Endometrium (tissue), 2 donors: ENCODE results near the gene HDHD5.
"Not testable (repeated sequence)": the region's sequence is repeated elsewhere in the genome, so short reads cannot be mapped to it uniquely, and the experiment has no call there.

ENCODE experiments used
- FAIRE-seq: peaks from 2 replicates; lab custom pipeline; 2012; peaks lifted over from hg19 to GRCh38; lab: Jason Lieb, UNC
- donor health status: control.
- donor health status: control.

Gene HDHD5

DNA sequence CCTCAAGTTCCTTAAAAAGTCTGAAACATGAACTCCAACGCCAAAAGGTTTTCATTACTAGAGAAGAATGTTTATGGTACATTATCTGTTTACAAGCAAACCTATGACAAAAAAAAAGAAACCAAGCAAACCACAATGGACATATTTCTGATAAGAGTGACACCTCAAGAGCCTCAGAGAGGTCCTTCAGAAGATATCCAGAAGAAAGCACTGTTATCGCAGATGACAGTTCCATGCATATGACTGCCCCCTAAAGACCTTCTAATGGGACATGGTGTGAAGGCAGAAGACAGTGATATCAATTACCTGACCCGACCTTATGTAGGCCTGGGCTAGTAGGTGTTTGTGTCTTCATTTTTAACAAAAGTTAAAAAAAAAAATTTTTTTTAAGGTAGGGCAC lies 3.1 kb downstream of the HDHD5 start:
- FAIRE-seq: no peak

DNA sequence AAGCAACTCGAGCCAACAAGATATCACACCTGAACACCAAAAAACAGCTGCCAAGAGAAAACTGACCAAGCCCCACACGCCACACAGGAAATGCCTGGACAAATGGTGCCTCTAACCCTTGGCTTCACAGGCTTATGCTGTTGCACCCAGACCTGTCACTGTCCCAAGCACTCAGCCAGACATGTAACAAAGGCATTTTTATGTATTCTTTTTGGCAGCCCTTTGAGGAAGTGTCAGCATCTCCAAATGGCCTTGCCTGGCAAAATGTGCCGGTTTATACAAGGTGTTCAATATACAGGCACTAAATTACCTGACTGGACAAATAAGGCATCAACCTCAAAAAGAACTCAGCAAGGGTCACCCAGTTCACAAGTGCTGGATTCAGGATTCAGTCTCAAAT lies 6.1 kb downstream of the HDHD5 start:
- FAIRE-seq: no peak

DNA sequence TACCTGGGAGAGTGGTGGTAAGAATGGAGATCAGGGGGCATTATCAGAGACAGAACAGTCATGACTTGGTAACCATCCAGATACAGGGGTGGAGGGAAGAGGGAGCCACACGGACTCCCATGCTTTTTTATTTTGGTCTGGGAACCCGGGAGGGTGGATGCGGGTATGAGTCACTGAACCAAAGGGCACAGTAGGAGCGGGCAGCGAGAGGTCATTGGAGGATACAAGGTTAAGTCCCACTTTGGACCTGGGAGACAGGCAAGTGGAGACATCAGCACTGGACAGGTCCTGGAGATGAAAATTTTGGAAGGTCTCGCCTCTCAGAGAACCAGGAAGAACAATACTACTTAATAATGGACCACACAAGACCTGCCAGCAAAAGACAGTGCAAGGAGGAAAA lies 6.7 kb downstream of the HDHD5 start:
- FAIRE-seq: no peak

DNA sequence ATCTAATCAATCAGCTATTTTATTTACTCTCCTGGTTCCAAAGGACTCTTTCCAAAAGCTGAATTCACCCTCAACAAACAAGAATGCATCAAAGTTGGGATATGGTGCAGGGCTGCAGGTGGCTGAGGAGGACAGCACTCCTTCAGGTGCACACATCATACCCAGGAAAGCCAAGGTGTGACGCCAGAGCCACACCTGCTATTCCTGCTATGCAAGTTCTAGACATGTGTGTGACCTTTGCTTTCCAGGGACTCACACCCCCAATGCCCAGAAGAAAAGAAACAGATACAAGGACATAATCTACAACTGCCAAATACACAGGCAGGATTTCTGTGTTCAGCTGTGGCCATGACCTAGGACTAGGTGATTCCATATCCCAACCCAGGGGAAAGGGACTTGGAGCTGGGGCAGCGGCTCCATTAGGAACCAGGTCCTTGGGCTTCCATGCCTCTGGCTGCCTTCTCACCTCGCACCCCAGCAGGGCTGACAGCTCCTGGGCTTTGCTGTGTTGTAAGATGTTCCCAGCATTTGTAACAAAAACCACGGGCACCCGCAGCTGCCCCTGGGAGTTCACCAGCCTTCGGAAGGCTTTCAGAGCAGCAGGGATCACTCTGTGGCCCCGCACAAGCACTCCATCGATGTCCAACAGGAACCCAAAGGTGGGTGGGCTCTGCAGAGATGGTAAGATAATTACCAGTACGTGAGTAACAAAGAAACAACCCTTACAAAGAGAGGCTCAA lies 9.8 kb downstream of the HDHD5 start:
- no peak for FAIRE-seq

DNA sequence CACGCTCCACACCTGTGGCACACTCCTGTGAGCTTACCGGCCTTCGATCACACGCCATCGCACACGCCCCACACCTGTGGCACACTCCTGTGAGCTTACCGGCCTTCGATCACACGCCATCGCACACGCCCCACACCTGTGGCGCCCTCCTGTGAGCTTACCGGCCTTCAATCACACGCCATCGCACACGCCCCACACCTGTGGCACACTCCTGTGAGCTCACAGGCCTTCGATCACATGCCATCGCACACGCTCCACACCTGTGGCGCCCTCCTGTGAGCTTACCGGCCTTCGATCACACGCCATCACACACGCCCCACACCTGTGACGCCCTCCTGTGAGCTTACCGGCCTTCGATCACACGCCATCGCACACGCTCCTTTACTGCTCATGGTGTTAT lies 11.6 kb downstream of the HDHD5 start:
- not testable (repeated sequence) for FAIRE-seq

DNA sequence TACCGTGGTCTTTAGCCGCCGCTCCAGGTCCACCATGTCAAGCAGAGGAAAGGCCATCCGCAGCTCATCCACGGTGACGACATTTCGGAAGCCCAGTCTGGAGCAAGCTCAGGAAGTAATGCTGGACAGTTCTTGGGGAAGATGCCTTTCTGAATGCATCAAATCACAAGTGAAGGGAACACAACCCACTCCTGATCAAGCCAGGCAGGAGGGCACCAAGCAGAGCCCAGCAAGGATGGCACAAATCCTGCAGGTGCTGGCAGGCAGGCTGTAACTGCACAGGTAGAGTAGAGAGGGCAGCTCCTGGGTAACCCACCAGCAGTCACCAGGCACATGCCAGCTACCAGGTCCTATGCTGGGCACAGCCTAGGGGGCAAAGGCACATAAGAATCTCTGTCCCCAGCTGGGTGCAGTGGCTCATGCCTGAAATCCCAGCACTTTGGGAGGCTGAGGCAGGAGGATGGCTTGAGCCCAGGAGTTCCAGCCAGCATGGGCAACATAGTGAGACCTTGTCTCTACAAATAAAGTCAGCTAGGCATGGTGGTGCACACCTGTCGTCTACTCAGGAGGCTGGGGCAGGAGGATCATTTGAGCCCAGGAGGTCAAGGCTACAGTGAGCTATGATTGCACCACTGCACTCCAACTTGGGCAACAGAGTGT lies 13.9 kb downstream of the HDHD5 start:
- FAIRE-seq: no peak

DNA sequence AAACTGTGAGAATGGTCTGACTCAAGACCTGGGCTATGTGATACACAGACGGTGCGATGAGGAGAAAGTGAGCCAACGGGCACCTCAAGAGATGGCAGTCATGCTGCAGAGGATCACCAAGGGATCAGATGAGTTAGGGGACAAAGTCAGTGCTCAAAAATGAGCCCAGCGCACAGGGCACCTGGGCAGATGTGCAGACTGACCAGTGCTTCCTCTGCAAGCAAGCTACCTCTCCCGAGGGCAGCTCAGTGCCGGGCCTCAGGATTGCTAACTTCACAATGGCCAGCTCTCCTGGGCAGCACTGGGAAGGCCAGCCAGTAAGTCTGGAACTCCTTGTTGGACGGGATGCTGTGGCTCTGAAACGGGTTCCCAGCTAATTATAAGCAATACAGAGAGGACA lies 15.3 kb downstream of the HDHD5 start:
- no peak for FAIRE-seq

DNA sequence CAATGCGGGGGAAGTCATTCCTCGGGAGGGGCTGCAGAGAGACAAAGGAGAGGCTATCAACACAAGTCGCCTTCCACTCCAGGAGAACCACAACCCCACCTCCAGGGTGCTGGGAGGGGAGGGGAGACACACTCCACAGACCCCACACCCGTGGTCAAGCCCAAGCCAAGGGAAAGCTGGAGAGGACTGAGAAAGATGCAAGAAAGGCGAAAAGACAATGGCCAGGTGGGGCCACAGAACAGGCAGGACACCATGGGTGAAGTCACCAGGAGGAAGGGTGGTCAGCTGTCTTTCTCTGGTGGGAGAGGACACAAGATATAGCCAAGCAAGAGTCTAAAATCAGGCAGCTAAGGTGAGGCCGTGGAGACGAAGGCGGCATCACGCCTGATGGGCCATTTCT lies 16.0 kb downstream of the HDHD5 start:
- no peak for FAIRE-seq

DNA sequence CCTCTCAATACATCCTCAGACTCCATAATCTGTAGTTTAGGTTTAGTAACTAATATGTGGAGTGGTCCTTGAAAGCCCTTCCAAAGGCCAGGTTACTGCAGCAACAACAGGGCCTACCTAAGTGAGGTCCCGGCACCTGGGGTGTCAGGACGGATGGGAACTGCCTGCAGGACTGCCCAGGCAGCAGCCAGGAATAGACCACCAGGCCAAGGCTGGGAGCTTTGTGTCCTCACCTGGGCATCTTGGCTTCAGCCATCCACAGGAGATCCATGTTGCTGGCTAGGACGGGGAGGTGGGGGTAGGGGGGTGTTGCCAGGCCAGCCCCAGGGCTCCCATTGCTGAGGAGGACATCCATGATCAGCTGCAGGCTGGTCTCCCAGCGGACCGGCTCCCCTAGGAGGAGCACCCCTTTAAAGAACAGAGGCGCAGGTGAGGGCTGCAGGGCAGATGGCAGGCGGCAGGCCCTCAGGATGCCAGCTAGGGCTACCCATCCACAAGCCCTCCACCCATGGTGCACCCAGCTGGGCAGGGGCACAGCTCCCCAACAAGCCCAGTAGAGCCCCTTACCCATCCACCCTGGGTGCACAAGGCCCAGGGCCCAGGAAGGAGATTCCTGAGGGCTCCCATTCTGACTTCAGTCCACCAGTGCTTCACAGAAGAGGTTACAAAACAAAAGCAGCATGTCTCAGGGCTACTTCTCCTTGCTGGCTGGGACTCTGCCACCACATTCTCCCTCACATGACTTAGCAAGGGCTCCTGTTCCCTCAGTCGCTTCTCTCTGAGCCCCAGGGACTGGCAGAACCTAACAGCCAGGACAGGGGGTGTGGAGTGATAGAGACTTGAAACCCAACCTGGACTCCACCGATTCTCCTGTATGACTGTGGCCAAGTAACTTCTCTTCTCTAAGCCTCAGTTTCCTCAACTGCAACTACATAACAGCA lies 18.0 kb downstream of the HDHD5 start:
- FAIRE-seq: no peak

DNA sequence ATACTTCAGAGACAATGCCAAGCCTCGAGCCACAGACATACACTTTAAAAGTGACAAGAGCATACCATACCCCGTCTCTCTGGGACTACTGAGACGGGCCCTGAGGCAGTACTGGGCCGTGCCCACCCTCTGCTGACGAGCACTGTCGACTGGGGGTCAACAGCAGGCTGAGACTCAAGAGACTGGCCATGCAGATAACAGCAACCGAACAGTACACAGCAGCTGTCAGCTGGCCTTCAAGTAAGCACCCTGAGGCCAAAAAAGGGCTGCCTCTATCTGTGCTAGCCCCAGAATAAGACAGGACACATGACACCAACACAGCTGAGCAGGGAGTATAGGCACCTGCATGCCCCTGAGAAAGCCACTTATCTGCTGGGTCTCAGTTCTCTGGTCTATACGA lies 19.1 kb downstream of the HDHD5 start:
- no peak for FAIRE-seq

DNA sequence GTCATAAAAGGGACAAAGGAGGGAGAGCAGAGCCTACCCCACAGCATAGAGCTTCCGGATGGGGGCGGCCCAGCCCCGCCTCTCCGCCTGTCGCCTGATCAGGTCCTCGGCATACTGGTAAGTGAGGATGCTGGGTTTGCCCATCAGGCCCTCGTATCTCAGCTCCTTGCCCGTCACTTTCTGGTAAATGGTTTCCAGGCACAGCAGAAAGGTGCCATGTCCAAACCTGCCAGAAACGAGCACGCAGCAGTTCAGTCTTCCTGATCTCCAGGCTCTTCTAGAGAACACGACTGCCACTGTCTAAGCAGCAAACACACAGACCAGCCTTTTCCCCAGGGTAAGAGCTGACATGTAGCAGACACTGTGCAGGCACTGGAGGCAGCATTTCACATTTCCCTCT lies 20.6 kb downstream of the HDHD5 start:
- FAIRE-seq: no peak

DNA sequence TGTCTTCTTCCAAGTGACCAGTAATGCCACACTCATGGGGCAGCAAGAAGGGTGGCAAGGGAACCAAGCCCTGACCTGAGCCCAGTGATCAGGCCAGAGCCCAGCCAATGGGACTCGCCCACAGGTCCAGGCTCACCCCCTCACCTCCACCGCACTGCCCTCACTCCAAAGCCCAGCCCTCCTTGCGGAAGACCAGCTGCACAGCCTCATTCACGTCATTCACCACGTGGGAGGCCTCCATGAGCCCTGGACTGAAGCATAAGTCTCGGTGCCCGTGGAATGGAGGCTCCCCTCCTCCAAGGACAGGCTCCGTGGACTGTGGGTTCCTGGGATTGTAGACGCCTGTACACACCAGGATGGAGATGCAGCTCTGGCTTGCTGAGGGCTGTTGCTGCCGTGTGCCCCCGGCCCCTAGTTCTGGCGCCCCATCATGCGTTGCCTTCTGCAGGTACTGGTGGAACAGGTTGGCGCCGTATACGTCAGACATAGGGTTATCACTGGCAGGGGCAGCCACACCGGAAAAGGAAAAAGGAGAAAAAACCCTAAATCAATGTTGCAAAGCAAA lies 21.1 kb downstream of the HDHD5 start:
- no peak for FAIRE-seq

DNA sequence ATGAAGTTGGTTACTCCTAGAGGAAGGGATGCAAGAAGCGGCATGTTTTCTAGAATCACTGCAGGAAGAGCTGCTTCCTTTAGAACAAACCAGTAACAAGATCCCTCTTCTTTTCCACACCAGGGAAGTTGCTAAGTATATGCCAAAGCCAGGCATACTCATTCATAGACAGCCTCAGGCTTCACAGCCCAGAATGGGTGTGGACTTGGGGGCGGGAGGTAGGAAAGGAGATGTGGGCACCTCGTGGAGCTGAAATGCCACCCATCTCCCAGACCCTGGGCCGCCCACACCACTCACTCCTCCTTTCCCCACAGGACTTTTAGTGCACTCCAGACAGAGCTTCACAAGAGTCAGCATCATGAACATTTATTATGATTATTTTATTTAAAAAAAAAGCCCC lies 21.9 kb downstream of the HDHD5 start:
- no peak for FAIRE-seq

DNA sequence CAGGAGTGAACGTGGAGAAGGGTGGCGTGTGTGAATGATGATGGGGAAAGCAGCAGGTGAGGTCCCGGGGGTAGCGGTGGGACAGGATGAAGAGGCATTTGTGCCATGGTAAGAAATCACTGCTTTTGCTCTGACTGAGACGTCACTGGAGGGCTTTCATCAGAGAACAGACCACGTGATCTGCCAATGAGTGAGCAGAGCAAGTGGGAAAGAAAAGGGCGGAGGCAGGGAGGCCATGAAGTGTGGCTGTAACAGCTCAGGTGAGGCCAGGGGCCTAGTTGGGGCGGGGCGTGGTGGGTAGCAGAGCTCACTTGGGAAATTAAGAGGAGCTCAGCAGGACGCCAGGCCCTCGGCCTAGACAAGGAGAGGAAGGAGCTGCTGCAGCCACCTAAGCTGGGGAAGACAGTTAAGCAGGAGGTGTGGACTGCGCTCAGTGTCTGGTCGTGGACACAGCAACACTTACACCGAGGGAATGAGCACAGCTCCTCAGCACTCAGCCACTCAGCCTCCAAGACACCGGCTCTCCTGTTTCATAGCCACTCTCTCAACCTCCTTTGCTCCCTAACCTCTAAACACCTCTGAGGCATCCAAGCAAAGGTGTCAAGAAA lies 23.8 kb downstream of the HDHD5 start:
- no peak for FAIRE-seq

DNA sequence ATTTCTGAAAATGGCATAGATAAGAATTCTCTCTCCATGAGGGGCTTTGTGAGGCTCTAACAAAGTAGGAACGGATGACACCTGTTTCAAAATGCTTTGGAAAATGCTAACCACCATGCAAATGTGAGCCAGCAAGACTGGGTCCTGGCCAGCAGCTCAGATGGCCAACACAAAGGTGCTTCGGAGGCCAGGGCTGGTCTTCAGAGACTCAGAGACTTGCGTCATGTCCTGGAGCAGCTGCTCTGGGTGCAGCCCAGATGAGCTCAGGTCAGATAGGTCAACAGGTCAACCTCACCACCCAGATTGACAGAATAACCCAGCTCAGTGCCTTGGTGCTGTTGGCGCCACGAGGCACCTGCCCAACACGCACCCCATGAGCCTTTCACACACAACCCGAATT lies 25.9 kb downstream of the HDHD5 start:
- no peak for FAIRE-seq

DNA sequence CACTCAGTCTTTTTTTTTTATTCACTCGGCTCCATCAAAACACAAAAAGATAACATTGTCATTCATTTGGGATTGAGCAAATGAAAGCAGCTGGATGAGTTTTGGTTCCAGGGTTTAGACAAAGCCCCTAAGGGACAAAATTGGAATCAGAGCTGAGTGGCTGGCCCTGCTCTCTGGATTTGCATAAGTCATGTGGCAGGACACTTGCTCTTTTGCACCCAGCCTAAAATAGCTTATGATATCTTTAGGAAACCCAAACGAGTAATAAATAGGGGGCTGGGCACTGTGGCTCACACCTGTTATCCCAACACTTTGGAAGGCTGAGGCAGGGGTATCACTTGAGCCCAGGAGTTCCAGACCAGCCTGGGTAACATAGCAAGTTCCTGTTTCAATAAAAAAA lies 27.0 kb downstream of the HDHD5 start:
- FAIRE-seq: no peak

DNA sequence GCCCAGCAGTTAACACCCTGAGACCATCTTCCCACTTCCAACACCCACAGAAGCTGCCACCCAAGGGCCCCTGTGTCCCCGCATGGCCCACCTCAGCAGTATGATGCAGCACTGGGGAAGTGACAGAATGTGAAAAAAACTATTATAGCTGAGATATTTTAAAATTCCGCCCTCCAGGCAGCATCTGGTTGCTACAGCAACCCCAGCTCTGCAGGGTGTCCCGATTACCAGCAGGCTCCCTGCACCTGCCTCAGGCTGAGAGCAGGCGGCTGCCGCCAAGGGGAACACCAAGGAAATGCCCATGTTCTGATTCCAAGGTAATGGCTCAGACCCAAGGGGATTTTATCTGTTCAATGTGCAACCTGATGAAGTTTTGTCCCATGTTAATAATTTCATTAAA lies 27.4 kb downstream of the HDHD5 start:
- no peak for FAIRE-seq

DNA sequence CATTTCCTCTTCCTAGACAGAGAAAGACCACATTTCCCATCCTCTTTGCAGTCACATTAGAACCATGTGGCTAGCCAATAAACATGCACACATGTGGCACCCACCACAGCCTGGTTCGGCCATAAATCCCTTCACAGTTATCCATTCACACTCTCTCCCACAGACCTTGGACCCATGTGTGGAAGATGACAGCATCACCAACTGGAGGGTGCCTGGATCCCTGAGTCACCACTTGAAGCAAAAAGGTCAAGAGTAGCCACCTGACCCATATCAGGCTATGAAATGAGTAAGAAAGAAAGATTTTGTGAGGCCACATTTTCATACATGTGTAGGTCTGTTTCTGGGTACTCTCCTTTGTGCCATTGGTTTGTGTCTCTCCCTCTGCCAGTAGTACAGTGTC lies 28.9 kb downstream of the HDHD5 start:
- no peak for FAIRE-seq

DNA sequence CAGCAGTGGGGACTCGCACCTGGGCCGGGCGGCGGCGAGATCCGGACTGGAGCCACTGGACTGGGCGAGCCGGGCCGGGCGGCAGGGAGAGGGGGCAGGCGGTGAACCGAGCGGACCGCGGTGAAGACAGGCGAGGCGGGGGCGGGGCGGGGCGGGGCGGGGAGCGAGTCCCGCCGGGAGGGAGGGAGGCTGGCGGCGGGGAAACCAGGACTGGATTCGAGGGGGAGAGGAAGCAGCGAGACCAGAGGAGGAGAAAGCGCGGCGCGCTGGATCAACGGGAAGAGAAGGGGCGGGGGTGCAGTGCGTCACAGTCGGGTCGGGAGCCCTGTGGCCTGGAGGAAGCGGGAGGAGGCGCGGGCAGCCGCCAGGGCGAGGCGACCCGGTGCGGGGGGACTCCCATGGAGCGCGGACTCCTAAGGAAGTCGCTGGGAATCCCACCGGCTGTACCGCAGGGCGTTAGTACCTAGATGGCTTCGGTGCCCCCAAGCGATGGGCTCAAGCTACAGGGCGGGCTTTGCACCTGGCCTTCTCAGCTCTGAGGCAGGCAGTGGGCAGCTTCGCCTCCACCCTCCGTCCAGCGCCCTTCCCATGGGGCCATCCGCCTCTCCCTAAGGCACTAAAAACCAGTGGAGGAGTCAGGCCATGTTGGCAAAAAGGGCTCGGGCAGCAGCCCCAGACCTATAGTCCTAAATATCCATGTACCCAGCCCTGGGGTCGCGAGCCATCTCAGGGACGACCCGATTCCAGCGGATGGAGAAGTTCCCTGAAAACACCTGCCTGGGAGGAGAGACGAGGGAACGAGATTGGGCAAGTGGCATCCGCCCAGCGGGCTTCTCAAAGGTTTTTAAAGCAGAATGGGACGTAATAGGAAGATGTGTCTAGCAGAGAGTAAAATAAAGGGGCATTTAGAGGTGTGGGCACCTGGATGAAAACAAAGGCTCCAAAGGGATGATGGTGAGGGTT lies 37.6 kb downstream of the HDHD5 start, which contains the start of gene TMEM121B:
TMEM121B (minus strand) TSS at position 128 of the 963 bp plus-strand sequence. CDS start 233 bp downstream, outside the sequence.
- no peak for FAIRE-seq

DNA sequence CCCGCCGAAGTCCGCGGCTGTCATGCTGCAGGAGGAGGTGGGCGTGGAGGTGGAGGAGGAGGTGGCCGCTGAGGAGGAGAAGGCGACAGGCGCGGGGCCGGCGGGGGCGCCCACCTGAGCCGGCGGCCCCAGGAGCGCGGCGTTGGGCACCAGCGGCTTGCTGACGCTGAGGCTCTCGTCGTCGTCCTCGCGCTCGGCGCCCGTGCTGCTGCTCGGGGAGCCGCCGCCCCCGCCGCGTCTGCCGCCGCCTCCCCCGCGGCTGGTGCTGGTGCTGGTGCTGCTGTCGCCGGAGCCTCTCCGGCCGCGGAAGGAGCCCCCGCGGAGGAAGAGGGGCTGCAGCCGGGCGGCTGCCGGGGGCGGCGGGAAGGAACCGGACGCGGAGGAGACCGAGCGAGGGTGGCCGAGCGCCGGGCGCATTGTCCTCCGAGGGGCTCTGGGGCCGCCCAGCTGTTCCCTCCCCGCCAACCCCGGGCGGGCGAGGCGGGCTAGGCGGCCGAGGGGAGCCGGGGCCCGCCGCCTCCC lies 38.3 kb downstream of the HDHD5 start:
- no peak for FAIRE-seq

DNA sequence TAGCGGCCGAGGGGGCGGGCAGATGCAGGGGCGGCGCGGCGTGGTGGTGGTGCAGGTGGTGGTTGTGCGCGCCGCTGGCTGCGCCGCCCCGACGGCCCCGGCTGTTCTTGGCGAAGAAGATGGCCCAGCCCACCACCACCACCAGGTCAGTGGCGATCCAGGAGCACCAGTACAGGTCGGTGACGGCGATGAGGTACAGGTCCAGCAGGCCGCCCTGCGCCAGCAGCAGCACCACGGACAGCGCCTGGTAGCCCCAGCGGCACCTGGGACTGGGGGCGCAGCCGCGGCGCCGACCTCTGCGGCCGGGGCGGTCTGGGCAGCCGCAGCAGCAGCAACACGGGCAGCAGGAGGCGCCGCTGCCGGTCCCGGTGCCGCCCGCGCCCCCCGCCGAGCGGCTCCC lies 38.8 kb downstream of the HDHD5 start:
- FAIRE-seq: no peak
